ENCODE results near the gene ZNF365. TPM values are rescaled to one million over a fixed set of nuclear protein-coding genes. Genes with fewer than 3 reads are reported as not detected.
"Not testable (repeated sequence)": the region's sequence is repeated elsewhere in the genome, so short reads cannot be mapped to it uniquely, and the experiment has no call there.

The ZNF365 gene
- total and polyA plus RNA-seq, 8 donors = 0.18 to 0.40 TPM; not detected in 6

- WGBS, 5 donors = 89 to 92% (median 91%) methylated on average over 6 of the region's 6 CpGs
- intact Hi-C loops (cut with DNase I; ENCODE audit: low total_unique reads) = no loop called here
Observed at GRCh38 chr10:62377966-62378365, 3.8 kb downstream of the ZNF365 start.

DNA sequence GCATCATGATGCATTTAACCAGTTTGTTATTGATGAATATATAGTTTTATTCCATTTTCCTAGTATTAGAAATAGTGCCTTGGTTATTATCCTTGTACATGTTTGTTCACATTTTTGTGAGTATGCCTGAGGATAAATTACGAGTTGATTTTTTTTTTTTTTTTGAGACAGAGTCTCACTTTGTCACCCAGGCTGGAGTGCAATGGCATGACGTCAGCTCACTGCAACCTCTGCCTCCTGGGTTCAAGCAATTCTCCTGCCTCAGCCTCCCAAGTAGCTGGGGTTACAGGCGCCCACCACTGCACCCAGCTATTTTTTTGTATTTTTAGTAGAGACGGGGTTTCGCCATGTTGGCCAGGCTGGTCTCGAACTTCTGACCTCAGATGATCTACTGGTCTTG, 4.7 kb downstream of the ZNF365 start:
- not testable (repeated sequence) for H3K27ac ChIP-seq
- WGBS, 5 donors = 92 to 97% (median 95%) methylated on average over 6 of the region's 6 CpGs
- peaks cover 0 to 14% (median 11%) of the 10 kb centered on the region in 3 donors for H3K27me3 ChIP-seq

More at GRCh38 chr10:62377966-62378365, 3.8 kb downstream of the ZNF365 start:
- H3K27me3 ChIP-seq = peaks cover 0 to 18% (median 16%) of the 10 kb centered on the region in 3 donors
- H3K36me3 ChIP-seq = no peaks in the 10 kb centered on the region
- no peak overlapping the region for H3K4me3 ChIP-seq
- H3K9me3 ChIP-seq = no peaks in the 10 kb centered on the region
- H3K27ac ChIP-seq = no peak overlapping the region
- H3K4me1 ChIP-seq = peaks cover 11 to 15% (median 13%) of the 10 kb centered on the region in 4 donors
- no peak for TF ChIP-seq EP300 (IDR thresholded peaks at IDR 0.05)
- TF ChIP-seq, protein P1, sequence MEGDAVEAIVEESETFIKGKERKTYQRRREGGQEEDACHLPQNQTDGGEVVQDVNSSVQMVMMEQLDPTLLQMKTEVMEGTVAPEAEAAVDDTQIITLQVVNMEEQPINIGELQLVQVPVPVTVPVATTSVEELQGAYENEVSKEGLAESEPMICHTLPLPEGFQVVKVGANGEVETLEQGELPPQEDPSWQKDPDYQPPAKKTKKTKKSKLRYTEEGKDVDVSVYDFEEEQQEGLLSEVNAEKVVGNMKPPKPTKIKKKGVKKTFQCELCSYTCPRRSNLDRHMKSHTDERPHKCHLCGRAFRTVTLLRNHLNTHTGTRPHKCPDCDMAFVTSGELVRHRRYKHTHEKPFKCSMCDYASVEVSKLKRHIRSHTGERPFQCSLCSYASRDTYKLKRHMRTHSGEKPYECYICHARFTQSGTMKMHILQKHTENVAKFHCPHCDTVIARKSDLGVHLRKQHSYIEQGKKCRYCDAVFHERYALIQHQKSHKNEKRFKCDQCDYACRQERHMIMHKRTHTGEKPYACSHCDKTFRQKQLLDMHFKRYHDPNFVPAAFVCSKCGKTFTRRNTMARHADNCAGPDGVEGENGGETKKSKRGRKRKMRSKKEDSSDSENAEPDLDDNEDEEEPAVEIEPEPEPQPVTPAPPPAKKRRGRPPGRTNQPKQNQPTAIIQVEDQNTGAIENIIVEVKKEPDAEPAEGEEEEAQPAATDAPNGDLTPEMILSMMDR (IDR thresholded peaks at IDR 0.05) = no peak
- TF ChIP-seq POLR2AphosphoS5 (IDR thresholded peaks at IDR 0.05) = no peak
- no peak for TF ChIP-seq POLR2A (IDR thresholded peaks at IDR 0.05)
- DNase-seq = no peak

DNA sequence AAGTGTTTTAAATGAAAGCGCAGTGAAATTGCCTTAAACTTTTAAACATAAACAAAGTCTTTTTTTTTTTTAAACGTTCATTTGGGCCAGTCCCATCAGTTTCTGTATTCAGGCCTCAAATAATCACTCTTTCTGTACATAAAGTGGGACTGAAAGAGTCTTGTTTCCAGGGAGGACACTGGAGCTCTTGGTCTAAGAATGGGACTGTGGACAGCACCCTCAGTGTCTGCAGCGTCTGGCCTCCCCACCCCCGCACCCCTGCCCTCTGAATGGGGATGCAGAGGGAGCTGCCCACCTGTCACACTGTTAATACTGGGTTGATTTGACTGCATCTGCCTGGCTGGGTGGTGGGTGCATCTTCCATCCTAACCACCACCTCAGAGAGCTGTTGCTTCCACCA, 5.2 kb downstream of the ZNF365 start:
- Histone ChIP-seq H3K27me3 (peaks cover 0 to 9% (median 6%) of the 10 kb centered on the region in 3 donors), H3K4me3 (no peak overlapping the region), H3K9me3 (no peaks in the 10 kb centered on the region), H3K36me3 (no peaks in the 10 kb centered on the region), H3K4me1 (peaks cover 3 to 4% (median 3%) of the 10 kb centered on the region in 4 donors), H3K27ac (no peak overlapping the region)
- TF ChIP-seq, protein P1 (IDR thresholded peaks at IDR 0.05) = no peak
- TF ChIP-seq POLR2A (IDR thresholded peaks at IDR 0.05) = no peak
- TF ChIP-seq EP300 (IDR thresholded peaks at IDR 0.05) = no peak
- no peak for TF ChIP-seq POLR2AphosphoS5 (IDR thresholded peaks at IDR 0.05)
- intact Hi-C loops (cut with DNase I; ENCODE audit: low total_unique reads) = no loop called here
- DNase-seq = no peak
- WGBS, 5 donors = 76 to 86% (median 81%) methylated on average over 4 of the region's 4 CpGs

More for the DNA sequence above, 4.7 kb downstream of the ZNF365 start:
- intact Hi-C loops (cut with DNase I; ENCODE audit: low total_unique reads); H3K4me1 ChIP-seq; DNase-seq; H3K9me3 ChIP-seq; H3K36me3 ChIP-seq; H3K4me3 ChIP-seq: not testable (repeated sequence)

GRCh38 chr10:62380016-62380415, 5.8 kb downstream of the ZNF365 start:
- Histone ChIP-seq H3K4me3 (no peak overlapping the region), H3K36me3 (no peaks in the 10 kb centered on the region), H3K9me3 (no peaks in the 10 kb centered on the region), H3K4me1 (no peaks in the 10 kb centered on the region), H3K27ac (no peak overlapping the region), H3K27me3 (peaks cover 0 to 2% (median 0%) of the 10 kb centered on the region in 3 donors)
- intact Hi-C loops (cut with DNase I; ENCODE audit: low total_unique reads) = no loop called here
- 26 to 43% (median 31%) methylated on average over 1 of the region's 1 CpG for WGBS, 5 donors
- no peak for TF ChIP-seq EP300 (IDR thresholded peaks at IDR 0.05)
- no peak for TF ChIP-seq POLR2AphosphoS5 (IDR thresholded peaks at IDR 0.05)
- TF ChIP-seq, protein P1 (IDR thresholded peaks at IDR 0.05) = no peak
- TF ChIP-seq POLR2A (IDR thresholded peaks at IDR 0.05) = no peak
- DNase-seq = no peak

DNA sequence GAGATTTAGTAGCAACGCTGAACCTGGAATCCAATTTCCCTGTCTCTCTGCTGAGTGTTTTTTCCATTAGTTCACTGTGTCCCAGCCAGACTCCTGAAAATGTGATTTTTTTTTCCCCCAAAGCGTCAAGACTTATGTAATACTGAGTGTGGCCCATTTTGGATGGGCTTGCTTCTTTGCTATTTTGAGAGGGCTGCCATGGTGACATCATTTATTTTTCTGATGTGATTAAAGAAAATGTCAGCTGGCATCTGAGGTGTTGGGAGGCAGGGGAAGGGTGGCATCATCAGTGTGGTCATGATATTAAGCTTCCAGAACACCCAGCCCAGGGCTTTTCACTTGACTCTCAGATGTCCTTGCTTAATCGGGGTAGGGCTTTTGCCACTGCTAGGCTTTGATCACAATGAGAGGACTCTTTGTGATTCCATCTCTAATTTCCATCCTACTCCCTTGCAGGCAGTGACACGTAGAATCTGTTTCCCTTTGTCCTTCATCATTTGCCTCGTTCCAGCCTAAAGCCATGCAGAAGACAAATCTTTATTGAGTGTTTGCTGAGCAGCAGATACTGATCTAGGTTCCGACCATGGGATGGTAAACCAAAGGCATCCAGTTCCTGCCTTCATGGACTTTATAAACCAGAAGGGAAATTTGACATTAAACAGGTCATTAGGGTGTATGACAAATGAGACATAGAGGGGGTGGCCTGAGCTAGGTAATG, 7.4 kb downstream of the ZNF365 start:
- no peak overlapping the region for H3K27ac ChIP-seq
- H3K9me3 ChIP-seq = no peaks in the 10 kb centered on the region
- H3K27me3 ChIP-seq = no peaks in the 10 kb centered on the region
- no peak overlapping the region for H3K4me3 ChIP-seq
- no peaks in the 10 kb centered on the region for H3K36me3 ChIP-seq
- intact Hi-C loops (cut with DNase I; ENCODE audit: low total_unique reads) = no loop called here
- no peak for DNase-seq
- WGBS, 5 donors = 87 to 93% (median 90%) methylated on average over 6 of the region's 6 CpGs
- TF ChIP-seq POLR2A (IDR thresholded peaks at IDR 0.05) (no peak), POLR2AphosphoS5 (IDR thresholded peaks at IDR 0.05) (no peak), EP300 (IDR thresholded peaks at IDR 0.05) (no peak)
- TF ChIP-seq, protein P1 (IDR thresholded peaks at IDR 0.05) = no peak
- no peaks in the 10 kb centered on the region for H3K4me1 ChIP-seq

Measured in stomach (tissue), 9 donors.